Esophagus squamous epithelium (tissue), 5 donors: ENCODE data around the gene COPZ1. TPM values are rescaled to one million over a fixed set of nuclear protein-coding genes. Genes with fewer than 3 reads are reported as not detected.
A peak's percentile ranks its signal among the peaks of the same experiment; 100 is the strongest.

ENCODE experiments used
- DNase-seq: peaks from one replicate; lab custom pipeline; 2025; lab: John Stamatoyannopoulos, UW
- H3K27ac ChIP-seq, 4 donors: fragments of 200-600 bp; sonication (generic); one replicate each; pipeline ENCODE4 v1.5.1; 2016 to 2019; ENCODE audit warnings: mild to moderate bottlenecking in 1 of 4
- H3K27me3 ChIP-seq, 4 donors: fragments of 200-600 bp; sonication (generic); 1 replicate in 3 of 4; 2 replicates in 1 of 4; pipeline versions ENCODE4 v1.5.1 to v1.6.0; 2017 to 2021; ENCODE audit warnings: antibody characterized with exemption in 1 of 4
- H3K36me3 ChIP-seq, 3 donors: fragments of 200-600 bp; sonication (generic); one replicate each; pipeline ENCODE4 v1.5.1; 2016 to 2019
- H3K4me1 ChIP-seq, 3 donors: fragments of 200-600 bp; sonication (generic); one replicate each; pipeline ENCODE4 v1.5.1; 2017 to 2019
- H3K4me3 ChIP-seq, 4 donors: fragments of 200-600 bp; sonication (generic); 1 replicate in 3 of 4; 2 replicates in 1 of 4; pipeline ENCODE4 v1.5.1; 2016 to 2019; ENCODE audit warnings: mild to moderate bottlenecking in 2 of 4, moderate library complexity in 1 of 4
- H3K9me3 ChIP-seq, 3 donors: fragments of 200-600 bp; sonication (generic); one replicate each; pipeline ENCODE4 v1.5.1; 2016 to 2019
- CTCF ChIP-seq, 6 experiments: fragments of 450-650 bp in 4 of 6; fragments of 200-600 bp in 2 of 6; sonication (generic) in 2 of 6; IDR thresholded peaks; one replicate each; pipeline ENCODE4 v1.5.1; 2016 to 2019; ENCODE audit warnings: antibody characterized with exemption in 6 of 6, mild to moderate bottlenecking in 4 of 6, moderate library complexity in 4 of 6
- POLR2A ChIP-seq, 4 donors: fragments of 450-650 bp; IDR thresholded peaks; one replicate each; pipeline ENCODE4 v1.6.1; 2017; ENCODE audit warnings: antibody characterized with exemption in 4 of 4, mild to moderate bottlenecking in 4 of 4, moderate library complexity in 3 of 4
- WGBS, 2 donors: methylation state at CpG; one replicate each; pipeline ENCODE4 v1.1.5; 2018; 5-methylcytosine and 5-hydroxymethylcytosine counted together
- intact Hi-C: fragments of 100-400 bp; cut with DNase I; formaldehyde crosslinking; loops from one replicate; pipeline ENCODE4 v1.15.0; 2022
- total RNA-seq, 4 donors: library from RNA; depleted of rRNA; stranded (reverse); fragments of >200 nt; gene quantifications; one replicate each; pipeline ENCODE4 v1.1.0, GENCODE V29; 2016
- donor health status: DM: yes; HTN: yes; CAD: no.

The COPZ1 gene
- total RNA-seq, 4 donors from 2014 or later = 68.1 to 153 (median 97.9) TPM

- intact Hi-C loops = no loop called here
- no peak for DNase-seq
- no peaks in the 10 kb centered on the region for H3K36me3 ChIP-seq
- no peaks in the 10 kb centered on the region for H3K27me3 ChIP-seq
- H3K9me3 ChIP-seq = no peaks in the 10 kb centered on the region
- TF ChIP-seq CTCF (IDR thresholded peaks at IDR 0.05) (no peak), POLR2A (IDR thresholded peaks at IDR 0.05) (peak in 1 of 4 donors; percentile 15)
- H3K4me1 ChIP-seq = peaks cover 3 to 33% (median 10%) of the 10 kb centered on the region in 3 donors
- H3K27ac ChIP-seq = peak overlapping the region; percentile 75 to 94 (median 87)
- H3K4me3 ChIP-seq = peak overlapping the region; percentile 40 to 74 (median 64)
- 6 to 8% methylated on average over 14 to 15 of the region's 15 CpGs for WGBS, 2 donors
Measured at GRCh38 chr12:54358191-54358944, 33.4 kb downstream of the COPZ1 start.

- TF ChIP-seq CTCF (IDR thresholded peaks at IDR 0.05) (no peak), POLR2A (IDR thresholded peaks at IDR 0.05) (peak in 1 of 4 donors; percentile 36)
- Histone ChIP-seq H3K27me3 (no peaks in the 10 kb centered on the region), H3K4me1 (peaks cover 3 to 31% (median 10%) of the 10 kb centered on the region in 3 donors), H3K27ac (peak overlapping the region; percentile 75 to 94 (median 87)), H3K4me3 (peak overlapping the region; percentile 40 to 74 (median 64)), H3K36me3 (no peaks in the 10 kb centered on the region), H3K9me3 (no peaks in the 10 kb centered on the region)
- peak; percentile 85 for DNase-seq
- intact Hi-C loops = no loop called here
- WGBS, 2 donors = 0 to 1% methylated on average over 29 to 30 of the region's 40 CpGs
Measured at GRCh38 chr12:54358945-54359761, 34.2 kb downstream of the COPZ1 start.

- TF ChIP-seq CTCF (IDR thresholded peaks at IDR 0.05) (no peak), POLR2A (IDR thresholded peaks at IDR 0.05) (no peak)
- WGBS, 2 donors = 56 to 60% methylated on average over 9 of the region's 9 CpGs
- Histone ChIP-seq H3K27me3 (no peaks in the 10 kb centered on the region), H3K27ac (peak overlapping the region; percentile 75 to 94 (median 87)), H3K36me3 (no peaks in the 10 kb centered on the region), H3K4me3 (peak overlapping the region; percentile 40 to 74 (median 64)), H3K4me1 (peaks cover 3 to 31% (median 10%) of the 10 kb centered on the region in 3 donors), H3K9me3 (no peaks in the 10 kb centered on the region)
- intact Hi-C loops = loop anchor here (10.0 kb wide), 1 partner anchor 65 kb away; no protein-coding TSS in a partner anchor
- DNase-seq = no peak
Measured at GRCh38 chr12:54359762-54360351, 34.9 kb downstream of the COPZ1 start.

GRCh38 chr12:54360717-54361456, 36.0 kb downstream of the COPZ1 start:
- intact Hi-C loops = loop anchor here (10.0 kb wide), 1 partner anchor 66 kb away; no protein-coding TSS in a partner anchor
- H3K27me3 ChIP-seq = no peaks in the 10 kb centered on the region
- no peak overlapping the region for H3K4me3 ChIP-seq
- peaks cover 3 to 31% (median 10%) of the 10 kb centered on the region in 3 donors for H3K4me1 ChIP-seq
- no peaks in the 10 kb centered on the region for H3K9me3 ChIP-seq
- no peaks in the 10 kb centered on the region for H3K36me3 ChIP-seq
- 62 to 71% methylated on average over 16 of the region's 16 CpGs for WGBS, 2 donors
- TF ChIP-seq POLR2A (IDR thresholded peaks at IDR 0.05) (no peak), CTCF (IDR thresholded peaks at IDR 0.05) (peak; percentile 60 to 87 (median 74))
- H3K27ac ChIP-seq = no peak overlapping the region
- no peak for DNase-seq
